ENCODE data around the gene TRPM7.
"Not testable (repeated sequence)": the region's sequence is repeated elsewhere in the genome, so short reads cannot be mapped to it uniquely, and the experiment has no call there.

TRPM7 gene

GRCh38 chr15:50686469-50687301 is at the start of gene TRPM7:
Gene TRPM7 (minus strand): TSS chr15:50686797. CDS start chr15:50686533, 264 bp downstream.
- DNase-seq = peak; percentile 77

- no peak for DNase-seq
Observed at GRCh38 chr15:50735156-50735555, 48.6 kb upstream of the TRPM7 start.

DNA sequence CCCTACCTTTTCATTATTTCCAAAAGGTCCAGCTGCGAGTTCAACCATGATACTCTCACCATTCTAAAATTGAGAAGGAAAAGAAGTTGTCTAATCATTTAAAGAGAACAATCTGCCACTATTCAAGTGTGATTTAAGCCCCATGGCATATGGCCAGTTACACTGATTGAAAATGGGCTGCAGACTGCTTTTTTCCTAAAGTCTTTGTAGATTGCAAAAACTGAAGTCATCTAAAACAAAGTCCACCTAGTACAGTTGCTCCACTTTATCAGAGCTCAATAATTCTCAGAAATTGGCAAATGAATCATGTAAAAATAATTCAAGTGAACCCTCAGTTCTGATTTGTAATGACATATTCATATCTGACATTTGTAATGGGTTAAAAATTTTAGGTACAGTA is 39.7 kb upstream of the TRPM7 start:
- no peak for DNase-seq

DNA sequence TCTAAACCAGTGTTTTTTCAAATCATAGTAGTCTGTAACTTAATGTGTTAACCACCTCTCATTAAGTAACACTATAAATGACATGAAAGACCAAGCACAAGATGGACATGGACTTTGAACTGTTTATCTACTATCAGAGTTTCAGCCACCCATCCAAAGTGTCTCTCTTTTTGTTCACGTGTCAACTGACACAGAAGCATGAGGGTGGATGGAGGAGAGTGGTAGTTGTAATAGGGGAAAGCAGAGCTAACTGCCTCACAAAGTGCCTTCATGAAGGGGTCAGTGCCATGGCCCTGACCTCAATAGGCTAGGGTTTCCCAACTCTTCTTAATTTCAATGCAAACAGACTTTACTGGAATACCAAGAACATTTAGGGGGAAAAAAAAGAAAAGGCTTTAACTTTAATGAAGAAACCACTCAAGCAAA is 32.1 kb upstream of the TRPM7 start:
- DNase-seq = no peak

DNA sequence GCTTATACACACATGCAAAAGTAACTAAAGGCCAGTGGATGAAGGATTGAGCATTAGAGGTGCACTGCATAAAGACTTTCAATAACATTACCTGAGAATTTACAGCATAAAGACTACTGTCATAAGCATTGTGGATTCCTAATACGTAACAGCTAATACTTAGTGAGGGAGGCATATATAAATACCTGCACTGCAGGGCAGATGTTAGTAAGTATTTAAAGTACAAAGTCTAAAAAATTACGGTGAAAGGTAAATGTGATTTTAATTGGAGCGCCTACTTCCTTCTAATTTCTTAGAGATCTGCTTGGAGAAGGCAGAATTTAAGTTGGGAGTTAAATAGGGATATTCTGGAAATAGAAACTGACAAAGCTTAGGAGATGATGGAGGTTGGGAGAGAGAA is 25.4 kb upstream of the TRPM7 start:
- no peak for DNase-seq

DNA sequence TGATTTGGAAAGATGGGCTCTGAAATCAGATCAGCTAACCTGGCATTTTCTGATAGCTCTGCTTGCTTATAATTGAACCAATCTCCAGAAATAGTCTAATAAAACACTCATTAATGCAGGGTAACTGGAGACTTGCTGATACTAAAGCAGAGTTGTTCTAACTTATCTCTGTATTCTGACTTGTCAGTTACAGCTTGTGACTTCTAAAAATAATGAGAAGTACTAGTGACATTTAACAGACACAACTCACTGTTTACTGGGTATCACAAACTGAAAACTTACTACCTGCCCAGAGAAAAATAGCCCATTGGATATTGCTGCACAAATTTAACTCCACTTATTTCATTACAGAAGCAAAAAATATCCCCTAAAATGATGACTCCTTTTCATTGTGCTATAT is 24.0 kb upstream of the TRPM7 start:
- DNase-seq = no peak

GRCh38 chr15:50707878-50708427 is 21.4 kb upstream of the TRPM7 start:
- DNase-seq = no peak

GRCh38 chr15:50702762-50703334 is 16.3 kb upstream of the TRPM7 start:
- DNase-seq = no peak

DNA sequence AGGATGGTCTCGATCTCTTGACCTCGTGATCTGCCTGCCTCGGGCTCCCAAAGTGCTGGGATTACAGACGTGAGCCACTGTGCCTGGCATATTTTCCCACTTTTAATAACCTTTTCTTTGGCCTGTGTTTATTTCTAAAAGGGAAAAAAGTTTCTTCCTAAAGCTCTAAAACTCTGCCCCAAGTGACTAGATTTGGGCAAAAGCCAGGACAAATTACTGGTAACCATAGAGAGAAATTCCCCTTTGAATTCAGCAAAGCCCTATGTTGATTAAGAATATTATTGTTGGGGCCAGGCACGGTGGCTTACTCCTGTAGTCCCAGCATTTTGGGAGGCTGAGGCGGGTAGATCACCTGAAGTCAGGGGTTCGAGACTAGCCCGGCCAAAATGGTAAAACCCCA is 11.5 kb upstream of the TRPM7 start:
- DNase-seq = no peak

DNA sequence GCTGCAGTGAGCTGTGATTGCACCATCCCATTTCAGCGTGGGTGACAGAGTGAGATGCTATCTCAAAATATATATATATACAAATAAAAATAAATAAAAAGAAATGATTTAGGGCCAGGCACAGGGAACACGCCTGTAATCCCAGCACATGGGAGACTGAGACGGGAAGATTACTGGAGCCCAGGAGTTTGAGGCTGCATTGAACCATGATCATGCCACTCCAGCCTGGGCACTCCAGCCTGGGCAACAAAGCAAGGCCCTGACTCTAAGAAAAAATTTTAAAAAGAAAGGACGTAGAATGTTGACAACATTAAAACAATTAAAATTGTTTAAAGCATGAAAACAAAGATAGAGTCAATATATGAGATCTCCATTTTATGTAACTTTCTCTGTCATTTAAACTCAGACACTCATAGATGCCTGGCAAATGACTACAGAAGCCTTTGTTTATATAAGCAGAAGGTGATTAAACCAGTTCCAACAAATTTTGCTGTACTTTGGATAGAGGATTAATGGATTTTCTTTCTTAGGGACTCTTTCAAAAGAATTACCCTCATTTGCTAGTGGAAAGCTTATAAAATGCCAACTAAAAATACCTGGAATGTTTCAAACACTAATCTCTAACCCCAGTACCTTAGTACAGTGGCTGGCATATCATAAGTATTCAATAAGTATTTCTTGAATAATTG is 10.7 kb upstream of the TRPM7 start:
- DNase-seq = no peak

DNA sequence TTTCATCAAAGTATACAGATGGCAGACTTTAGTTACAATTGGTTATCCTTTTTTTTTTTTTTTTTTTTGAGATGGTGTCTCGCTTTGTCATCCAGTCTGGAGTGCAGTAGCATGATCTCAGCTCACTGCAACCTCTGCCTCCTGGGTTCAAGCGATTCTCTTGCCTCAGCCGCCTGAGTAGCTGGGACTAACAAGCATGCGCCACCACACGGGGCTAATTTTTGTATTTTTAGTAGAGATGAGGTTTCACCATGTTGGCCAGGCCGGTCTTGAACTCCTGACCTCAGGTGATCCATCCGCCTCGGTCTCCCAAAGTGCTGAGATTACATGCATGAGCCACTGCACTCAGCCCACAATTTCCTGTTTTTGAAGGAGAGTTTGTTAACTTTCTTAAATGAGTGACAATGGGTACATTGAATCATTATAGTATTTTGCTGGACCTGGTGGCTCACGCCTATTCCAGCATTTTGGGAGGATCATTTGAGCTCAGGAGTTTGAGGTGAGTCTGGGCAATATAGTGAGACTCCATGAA is 8.1 kb upstream of the TRPM7 start:
- DNase-seq = not testable (repeated sequence)

DNA sequence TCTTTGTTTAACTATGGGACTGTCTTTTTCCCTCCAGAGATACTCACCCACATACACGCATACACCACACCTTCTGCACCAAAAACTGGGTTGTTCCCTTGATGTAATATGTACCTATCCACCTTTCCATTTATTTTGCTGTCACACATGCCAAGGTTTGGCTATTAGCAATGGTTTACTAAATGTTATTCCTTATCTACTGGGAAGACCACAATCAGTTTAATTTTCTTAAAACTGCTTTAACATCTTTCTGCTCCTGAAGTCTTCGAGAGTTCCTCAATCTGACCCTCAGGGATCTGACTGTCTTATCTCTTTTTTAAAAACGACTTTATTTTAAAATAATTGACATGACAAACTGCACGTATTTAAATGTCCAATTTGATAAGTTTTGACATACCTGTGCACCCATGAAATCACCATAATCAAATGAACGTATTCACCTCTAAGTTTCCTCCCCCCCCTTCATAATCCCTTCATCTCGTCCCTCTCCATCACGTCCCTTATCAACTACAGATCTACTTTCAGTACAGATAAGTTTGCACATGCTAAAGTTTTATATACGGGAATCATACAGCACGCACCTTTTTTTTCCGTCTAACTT is 805 bp upstream of the TRPM7 start:
- DNase-seq = no peak

GRCh38 chr15:50685976-50686468 is 575 bp downstream of the TRPM7 start:
- DNase-seq = peak; percentile 39

DNA sequence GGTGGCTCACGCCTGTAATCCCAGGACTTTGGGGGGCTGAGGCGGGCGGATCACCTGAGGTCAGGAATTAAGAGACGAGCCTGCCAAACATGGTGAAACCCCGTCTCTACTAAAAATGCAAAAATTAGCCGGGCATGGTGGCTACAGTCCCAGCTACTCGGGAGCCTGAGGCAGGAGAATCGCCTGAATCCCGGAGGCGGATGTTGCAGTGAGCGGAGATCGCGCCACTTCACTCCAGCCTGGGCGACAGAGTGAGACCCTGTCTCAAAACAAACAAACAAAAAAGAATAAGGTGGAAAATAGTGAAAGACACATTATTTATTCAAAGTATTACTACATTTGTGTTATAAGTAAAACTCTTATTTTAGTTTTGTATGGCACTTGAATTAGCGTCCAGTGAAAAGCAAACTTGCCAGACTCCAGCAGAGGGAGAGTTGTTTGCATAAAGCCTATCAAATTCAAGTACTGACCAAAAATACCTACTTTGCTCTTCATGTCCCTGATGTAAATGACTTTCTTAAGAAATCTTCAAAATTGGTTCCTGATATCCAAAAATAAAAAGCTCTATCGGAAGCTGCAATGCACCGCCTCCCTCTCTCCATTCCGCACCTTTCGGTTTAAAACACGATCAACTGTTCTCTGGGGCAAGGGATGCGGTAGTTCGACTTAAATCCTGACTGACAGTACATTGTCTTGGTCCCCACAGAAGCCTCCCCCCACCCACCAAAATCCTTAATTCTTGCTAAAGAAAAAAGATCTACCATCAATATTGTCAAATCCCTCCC is 1.2 kb downstream of the TRPM7 start:
- DNase-seq = no peak

DNA sequence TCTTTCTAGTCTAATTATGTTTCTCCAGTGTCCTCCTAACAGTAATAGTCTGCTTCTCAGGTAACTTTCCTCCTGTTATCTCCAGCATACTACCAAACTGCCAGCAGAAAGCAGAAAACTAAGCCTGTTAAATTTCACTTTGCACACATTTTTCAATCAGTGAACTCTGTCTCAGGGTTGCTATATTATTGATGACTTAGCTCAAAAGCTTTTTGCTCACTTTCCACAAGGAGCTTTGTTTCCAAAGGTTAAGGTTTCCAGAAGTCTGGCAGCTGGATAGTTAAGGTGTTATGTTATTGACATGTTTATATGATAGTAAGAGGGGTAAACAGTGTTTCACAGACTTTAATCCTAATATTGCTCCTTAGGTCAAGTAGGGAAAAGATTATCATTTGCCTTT is 5.1 kb downstream of the TRPM7 start:
- no peak for DNase-seq

- no peak for DNase-seq
Observed at GRCh38 chr15:50676799-50677483, 9.7 kb downstream of the TRPM7 start.

GRCh38 chr15:50675535-50676144 is 11.0 kb downstream of the TRPM7 start:
- DNase-seq = no peak

DNA sequence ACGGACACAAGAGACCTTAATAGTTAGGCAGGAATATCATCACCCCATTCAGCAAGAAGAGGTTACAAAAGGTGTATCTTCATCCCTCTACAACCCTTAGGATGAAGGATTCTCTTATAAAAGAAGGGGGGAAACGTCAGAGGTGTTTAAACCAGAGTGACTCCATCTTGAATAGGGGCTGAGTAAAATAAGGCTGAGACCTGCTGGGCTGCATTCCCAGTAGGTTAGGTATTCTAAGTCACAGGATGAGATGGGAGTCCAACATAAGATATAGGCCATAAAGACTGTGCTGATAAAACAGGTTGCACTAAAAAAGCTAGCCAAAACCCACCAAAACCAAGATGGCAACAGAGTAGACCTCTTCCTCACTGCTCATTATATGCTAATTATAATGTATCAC is 16.5 kb downstream of the TRPM7 start:
- no peak for DNase-seq

- no peak for DNase-seq
Observed at GRCh38 chr15:50669611-50670010, 17.0 kb downstream of the TRPM7 start.

DNA sequence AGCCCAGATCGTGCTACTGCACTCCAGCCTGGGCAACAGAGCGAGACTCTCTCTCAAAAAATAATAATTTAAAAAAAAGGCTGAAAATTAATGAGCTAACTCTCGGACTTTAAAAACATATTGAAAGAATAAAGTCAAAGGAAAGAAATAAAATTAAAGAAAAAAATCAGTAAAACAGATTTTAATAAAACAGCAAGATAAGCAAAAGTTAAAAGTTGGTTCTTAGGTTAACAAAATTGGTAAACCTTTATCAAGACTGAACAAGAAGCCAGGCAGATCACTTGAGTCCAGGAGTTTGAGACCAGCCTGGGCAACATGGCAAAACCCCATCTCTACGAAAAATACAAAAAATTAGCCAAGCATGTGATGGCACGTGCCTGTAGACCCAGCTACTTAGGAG is 20.7 kb downstream of the TRPM7 start:
- DNase-seq = no peak

- DNase-seq = no peak
Observed at GRCh38 chr15:50655555-50655954, 31.0 kb downstream of the TRPM7 start.
